HL-60 (cell line): ENCODE data around the gene LIMCH1.

Experiments used
- DNase-seq, 2 experiments: peaks; one replicate each; pipeline ENCODE4 v3.0.0-alpha.2; 2010 to 2020; ENCODE audit warnings: low read depth in 1 of 2, low spot score in 1 of 2
- H3K27ac ChIP-seq: fragments of 250-450 bp; sonication (Bioruptor Pico); replicated peaks from 2 replicates; pipeline ENCODE4 v1.5.1; 2020; ENCODE audit warnings: mild to moderate bottlenecking, moderate library complexity
- H3K27me3 ChIP-seq: fragments of 250-450 bp; sonication (Bioruptor Pico); 2 replicates; pipeline ENCODE4 v1.5.1; 2021; ENCODE audit warnings: mild to moderate bottlenecking, moderate library complexity; ENCODE audit not compliant: insufficient read depth, poor library complexity, severe bottlenecking
- H3K4me3 ChIP-seq: replicated peaks from 2 replicates; pipeline ENCODE4 v1.5.1; 2011; ENCODE audit warnings: mild to moderate bottlenecking, control low read depth, low read length; ENCODE audit not compliant: insufficient read depth
- CTCF ChIP-seq: IDR thresholded peaks from one replicate; pipeline ENCODE4 v1.5.1; 2011; ENCODE audit warnings: low read length, control low read depth, inconsistent platforms; ENCODE audit not compliant: insufficient read depth
- GABPA ChIP-seq: IDR thresholded peaks from 2 replicates; pipeline ENCODE4 v1.6.1; 2012; ENCODE audit warnings: low read depth
- POLR2AphosphoS5 ChIP-seq: IDR thresholded peaks from 2 replicates; pipeline ENCODE4 v1.6.1; 2012; ENCODE audit warnings: low read depth
- SPI1 ChIP-seq: IDR thresholded peaks from 2 replicates; pipeline ENCODE4 v1.6.1; 2012; ENCODE audit warnings: low read depth, mild to moderate bottlenecking, borderline replicate concordance
- TF ChIP-seq, protein P1 (sequence below): IDR thresholded peaks from 2 replicates; pipeline ENCODE4 v1.6.1; 2012; ENCODE audit warnings: low read depth; ENCODE audit not compliant: insufficient replicate concordance

The LIMCH1 gene

DNA sequence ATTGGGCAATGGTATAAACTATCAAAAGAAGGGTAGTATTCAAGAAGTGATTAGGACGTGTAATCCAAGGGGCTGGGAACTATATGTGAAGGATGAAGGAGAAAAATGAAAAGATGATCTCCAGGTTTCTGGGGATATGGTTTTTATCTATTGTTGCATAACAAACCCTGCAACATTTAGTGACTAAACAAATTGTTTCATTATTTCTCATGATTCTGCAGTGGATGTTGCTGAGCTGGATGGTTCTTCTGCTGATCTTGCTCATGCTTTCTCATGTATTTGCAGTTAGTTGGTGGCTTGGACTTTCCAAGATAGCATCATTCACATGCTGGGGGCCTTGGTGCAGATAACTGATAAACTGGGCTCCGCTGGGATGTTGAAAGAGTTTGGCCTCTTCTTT lies 181.5 kb downstream of the LIMCH1 start:
- Histone ChIP-seq H3K4me3 (no peak overlapping the region), H3K27me3 (no peaks in the 10 kb centered on the region), H3K27ac (no peak overlapping the region)
- no peak for DNase-seq
- no peak for TF ChIP-seq CTCF
- TF ChIP-seq GABPA: no peak
- TF ChIP-seq SPI1: no peak
- TF ChIP-seq, protein P1, sequence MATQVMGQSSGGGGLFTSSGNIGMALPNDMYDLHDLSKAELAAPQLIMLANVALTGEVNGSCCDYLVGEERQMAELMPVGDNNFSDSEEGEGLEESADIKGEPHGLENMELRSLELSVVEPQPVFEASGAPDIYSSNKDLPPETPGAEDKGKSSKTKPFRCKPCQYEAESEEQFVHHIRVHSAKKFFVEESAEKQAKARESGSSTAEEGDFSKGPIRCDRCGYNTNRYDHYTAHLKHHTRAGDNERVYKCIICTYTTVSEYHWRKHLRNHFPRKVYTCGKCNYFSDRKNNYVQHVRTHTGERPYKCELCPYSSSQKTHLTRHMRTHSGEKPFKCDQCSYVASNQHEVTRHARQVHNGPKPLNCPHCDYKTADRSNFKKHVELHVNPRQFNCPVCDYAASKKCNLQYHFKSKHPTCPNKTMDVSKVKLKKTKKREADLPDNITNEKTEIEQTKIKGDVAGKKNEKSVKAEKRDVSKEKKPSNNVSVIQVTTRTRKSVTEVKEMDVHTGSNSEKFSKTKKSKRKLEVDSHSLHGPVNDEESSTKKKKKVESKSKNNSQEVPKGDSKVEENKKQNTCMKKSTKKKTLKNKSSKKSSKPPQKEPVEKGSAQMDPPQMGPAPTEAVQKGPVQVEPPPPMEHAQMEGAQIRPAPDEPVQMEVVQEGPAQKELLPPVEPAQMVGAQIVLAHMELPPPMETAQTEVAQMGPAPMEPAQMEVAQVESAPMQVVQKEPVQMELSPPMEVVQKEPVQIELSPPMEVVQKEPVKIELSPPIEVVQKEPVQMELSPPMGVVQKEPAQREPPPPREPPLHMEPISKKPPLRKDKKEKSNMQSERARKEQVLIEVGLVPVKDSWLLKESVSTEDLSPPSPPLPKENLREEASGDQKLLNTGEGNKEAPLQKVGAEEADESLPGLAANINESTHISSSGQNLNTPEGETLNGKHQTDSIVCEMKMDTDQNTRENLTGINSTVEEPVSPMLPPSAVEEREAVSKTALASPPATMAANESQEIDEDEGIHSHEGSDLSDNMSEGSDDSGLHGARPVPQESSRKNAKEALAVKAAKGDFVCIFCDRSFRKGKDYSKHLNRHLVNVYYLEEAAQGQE: no peak
- no peak for TF ChIP-seq POLR2AphosphoS5

GRCh38 chr4:41722181-41722580 lies 184.2 kb downstream of the LIMCH1 start:
- H3K27me3 ChIP-seq: no peaks in the 10 kb centered on the region
- TF ChIP-seq SPI1 (no peak), CTCF (no peak), GABPA (no peak), POLR2AphosphoS5 (no peak)
- TF ChIP-seq, protein P1: no peak

DNA sequence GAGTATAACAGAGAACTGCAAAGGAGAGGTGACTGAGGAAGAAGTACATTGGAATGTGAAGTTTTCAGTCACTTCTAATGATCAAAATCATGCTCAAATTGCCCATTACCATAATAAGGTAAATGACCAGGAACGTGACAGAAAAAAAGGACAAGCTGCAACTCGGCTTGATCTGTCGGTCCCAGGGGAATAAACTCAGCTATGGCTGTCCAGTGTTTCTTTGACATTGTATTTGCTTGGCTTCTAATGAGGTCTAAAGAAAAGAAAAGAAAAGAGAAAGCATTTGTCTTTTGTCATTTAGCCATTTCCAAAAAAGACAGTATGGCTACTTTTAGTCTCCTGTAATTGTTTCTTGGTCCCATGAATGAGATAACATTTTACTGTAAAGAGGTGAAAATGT lies 185.3 kb downstream of the LIMCH1 start:
- Histone ChIP-seq H3K27me3 (no peaks in the 10 kb centered on the region), H3K4me3 (no peak overlapping the region), H3K27ac (no peak overlapping the region)
- no peak for DNase-seq
- TF ChIP-seq GABPA: no peak
- no peak for TF ChIP-seq CTCF
- TF ChIP-seq, protein P1: no peak
- no peak for TF ChIP-seq SPI1
- no peak for TF ChIP-seq POLR2AphosphoS5

More at GRCh38 chr4:41722181-41722580, 184.2 kb downstream of the LIMCH1 start:
- no peak overlapping the region for H3K27ac ChIP-seq
- no peak overlapping the region for H3K4me3 ChIP-seq
- DNase-seq: no peak
